ENCODE measurements around the gene DYNLT3.

Gene DYNLT3

GRCh38 chrX:37863728-37864127 is 16.4 kb upstream of the DYNLT3 start:
- Histone ChIP-seq H3K36me3 (ENCODE audit: low read depth) (no peaks in the 10 kb centered on the region), H3K4me1 (ENCODE audit: insufficient read depth, poor library complexity, severe bottlenecking) (no peaks in the 10 kb centered on the region), H3K9me3 (ENCODE audit: severe bottlenecking) (no peaks in the 10 kb centered on the region), H3K27ac (ENCODE audit: poor library complexity, severe bottlenecking) (no peak overlapping the region), H3K4me3 (ENCODE audit: severe bottlenecking) (no peak overlapping the region), H3K27me3 (ENCODE audit: insufficient read depth, poor library complexity, severe bottlenecking) (no peaks in the 10 kb centered on the region)
- TF ChIP-seq, protein P1, sequence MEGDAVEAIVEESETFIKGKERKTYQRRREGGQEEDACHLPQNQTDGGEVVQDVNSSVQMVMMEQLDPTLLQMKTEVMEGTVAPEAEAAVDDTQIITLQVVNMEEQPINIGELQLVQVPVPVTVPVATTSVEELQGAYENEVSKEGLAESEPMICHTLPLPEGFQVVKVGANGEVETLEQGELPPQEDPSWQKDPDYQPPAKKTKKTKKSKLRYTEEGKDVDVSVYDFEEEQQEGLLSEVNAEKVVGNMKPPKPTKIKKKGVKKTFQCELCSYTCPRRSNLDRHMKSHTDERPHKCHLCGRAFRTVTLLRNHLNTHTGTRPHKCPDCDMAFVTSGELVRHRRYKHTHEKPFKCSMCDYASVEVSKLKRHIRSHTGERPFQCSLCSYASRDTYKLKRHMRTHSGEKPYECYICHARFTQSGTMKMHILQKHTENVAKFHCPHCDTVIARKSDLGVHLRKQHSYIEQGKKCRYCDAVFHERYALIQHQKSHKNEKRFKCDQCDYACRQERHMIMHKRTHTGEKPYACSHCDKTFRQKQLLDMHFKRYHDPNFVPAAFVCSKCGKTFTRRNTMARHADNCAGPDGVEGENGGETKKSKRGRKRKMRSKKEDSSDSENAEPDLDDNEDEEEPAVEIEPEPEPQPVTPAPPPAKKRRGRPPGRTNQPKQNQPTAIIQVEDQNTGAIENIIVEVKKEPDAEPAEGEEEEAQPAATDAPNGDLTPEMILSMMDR (IDR thresholded peaks at IDR 0.05; ENCODE audit: poor library complexity, severe bottlenecking) = no peak
- ATAC-seq (ENCODE audit: low read depth) = no peak
- DNase-seq (ENCODE audit: low spot score) = no peak

DNA sequence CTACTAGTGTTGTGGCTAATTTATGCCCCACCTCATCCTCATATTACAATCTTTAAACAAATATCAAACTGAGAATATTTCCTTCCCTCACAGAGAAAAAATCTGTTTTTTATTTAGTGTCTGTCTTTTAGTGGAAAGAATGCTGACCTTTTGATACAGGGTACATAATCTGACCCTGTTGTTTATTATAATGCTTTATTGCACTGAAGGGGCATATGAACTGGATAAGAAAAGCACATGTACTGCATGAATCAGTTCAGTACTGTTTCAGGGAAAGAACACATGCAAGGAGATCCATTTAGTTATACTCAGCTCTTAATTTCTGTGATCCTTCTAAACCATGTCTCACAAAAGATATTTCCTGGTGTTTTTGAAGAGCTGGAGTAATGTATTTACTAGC is 15.5 kb upstream of the DYNLT3 start:
- H3K4me1 ChIP-seq (ENCODE audit: insufficient read depth, poor library complexity, severe bottlenecking) = no peaks in the 10 kb centered on the region
- DNase-seq (ENCODE audit: low spot score) = no peak
- H3K9me3 ChIP-seq (ENCODE audit: severe bottlenecking) = no peaks in the 10 kb centered on the region
- H3K27me3 ChIP-seq (ENCODE audit: insufficient read depth, poor library complexity, severe bottlenecking) = no peaks in the 10 kb centered on the region
- TF ChIP-seq, protein P1 (IDR thresholded peaks at IDR 0.05; ENCODE audit: poor library complexity, severe bottlenecking) = no peak
- H3K36me3 ChIP-seq (ENCODE audit: low read depth) = no peaks in the 10 kb centered on the region
- no peak for ATAC-seq (ENCODE audit: low read depth)
- H3K4me3 ChIP-seq (ENCODE audit: severe bottlenecking) = no peak overlapping the region
- H3K27ac ChIP-seq (ENCODE audit: poor library complexity, severe bottlenecking) = no peak overlapping the region

- ATAC-seq (ENCODE audit: low read depth) (no peak), DNase-seq (ENCODE audit: low spot score) (no peak)
- Histone ChIP-seq H3K27ac (ENCODE audit: poor library complexity, severe bottlenecking) (no peak overlapping the region), H3K27me3 (ENCODE audit: insufficient read depth, poor library complexity, severe bottlenecking) (no peaks in the 10 kb centered on the region), H3K36me3 (ENCODE audit: low read depth) (no peaks in the 10 kb centered on the region), H3K9me3 (ENCODE audit: severe bottlenecking) (no peaks in the 10 kb centered on the region), H3K4me1 (ENCODE audit: insufficient read depth, poor library complexity, severe bottlenecking) (no peaks in the 10 kb centered on the region), H3K4me3 (ENCODE audit: severe bottlenecking) (no peak overlapping the region)
- TF ChIP-seq, protein P1 (IDR thresholded peaks at IDR 0.05; ENCODE audit: poor library complexity, severe bottlenecking) = no peak
Observed at GRCh38 chrX:37860721-37861120, 13.3 kb upstream of the DYNLT3 start.

- Histone ChIP-seq H3K9me3 (ENCODE audit: severe bottlenecking) (no peaks in the 10 kb centered on the region), H3K4me1 (ENCODE audit: insufficient read depth, poor library complexity, severe bottlenecking) (no peaks in the 10 kb centered on the region), H3K27ac (ENCODE audit: poor library complexity, severe bottlenecking) (no peak overlapping the region), H3K27me3 (ENCODE audit: insufficient read depth, poor library complexity, severe bottlenecking) (no peaks in the 10 kb centered on the region), H3K36me3 (ENCODE audit: low read depth) (no peaks in the 10 kb centered on the region), H3K4me3 (ENCODE audit: severe bottlenecking) (no peak overlapping the region)
- no peak for DNase-seq (ENCODE audit: low spot score)
- ATAC-seq (ENCODE audit: low read depth) = no peak
- TF ChIP-seq, protein P1 (IDR thresholded peaks at IDR 0.05; ENCODE audit: poor library complexity, severe bottlenecking) = no peak
Observed at GRCh38 chrX:37854748-37855147, 7.4 kb upstream of the DYNLT3 start.

- Histone ChIP-seq H3K4me3 (ENCODE audit: severe bottlenecking) (no peak overlapping the region), H3K4me1 (ENCODE audit: insufficient read depth, poor library complexity, severe bottlenecking) (no peaks in the 10 kb centered on the region)
- no peak for ATAC-seq (ENCODE audit: low read depth)
Observed at GRCh38 chrX:37854148-37854547, 6.8 kb upstream of the DYNLT3 start.

More at GRCh38 chrX:37854148-37854547, 6.8 kb upstream of the DYNLT3 start:
- TF ChIP-seq, protein P1 (IDR thresholded peaks at IDR 0.05; ENCODE audit: poor library complexity, severe bottlenecking) = no peak
- H3K9me3 ChIP-seq (ENCODE audit: severe bottlenecking) = no peaks in the 10 kb centered on the region
- no peak for DNase-seq (ENCODE audit: low spot score)
- H3K27me3 ChIP-seq (ENCODE audit: insufficient read depth, poor library complexity, severe bottlenecking) = no peaks in the 10 kb centered on the region
- no peak overlapping the region for H3K27ac ChIP-seq (ENCODE audit: poor library complexity, severe bottlenecking)
- H3K36me3 ChIP-seq (ENCODE audit: low read depth) = no peaks in the 10 kb centered on the region

All from RWPE2 (cell line).